Stomach (tissue), 9 donors: ENCODE data around the gene MYO5A. TPM values are rescaled to one million over a fixed set of nuclear protein-coding genes. Genes with fewer than 3 reads are reported as not detected.
"Not testable (repeated sequence)": the region's sequence is repeated elsewhere in the genome, so short reads cannot be mapped to it uniquely, and the experiment has no call there.

ENCODE experiments used
- DNase-seq, 2 donors: peaks; one replicate each; pipeline versions ENCODE4 v3.0.0 to v3.0.0-alpha.2; 2013 to 2019
- H3K27ac ChIP-seq, 5 donors: fragments of 200-600 bp in 4 of 5; sonication (generic) in 4 of 5; one replicate each; pipeline ENCODE4 v1.5.1; 2013 to 2019; ENCODE audit warnings: mild to moderate bottlenecking in 1 of 5, moderate library complexity in 1 of 5
- H3K27me3 ChIP-seq, 3 donors: fragments of 200-600 bp; sonication (generic); one replicate each; pipeline ENCODE4 v1.5.1; 2017 to 2019; ENCODE audit warnings: mixed run types in 1 of 3
- H3K36me3 ChIP-seq, 4 donors: fragments of 200-600 bp; sonication (generic); 1 replicate in 3 of 4; 2 replicates in 1 of 4; pipeline ENCODE4 v1.5.1; 2016 to 2019
- H3K4me1 ChIP-seq, 4 donors: fragments of 200-600 bp; sonication (generic); one replicate each; pipeline ENCODE4 v1.5.1; 2016 to 2019
- H3K4me3 ChIP-seq, 4 donors: fragments of 200-600 bp; sonication (generic) in 3 of 4; one replicate each; pipeline ENCODE4 v1.5.1; 2016 to 2019; ENCODE audit warnings: mild to moderate bottlenecking in 1 of 4
- H3K9me3 ChIP-seq, 4 donors: fragments of 200-600 bp; sonication (generic); one replicate each; pipeline ENCODE4 v1.5.1; 2016 to 2019
- CTCF ChIP-seq, 7 experiments: fragments of 450-650 bp in 4 of 7; fragments of 200-600 bp in 3 of 7; sonication (generic) in 3 of 7; IDR thresholded peaks; one replicate each; pipeline ENCODE4 v1.5.1; 2016 to 2019; ENCODE audit warnings: antibody characterized with exemption in 7 of 7, control low read depth in 2 of 7, mild to moderate bottlenecking in 1 of 7
- EP300 ChIP-seq: sonication (generic); formaldehyde crosslinking; IDR thresholded peaks from one replicate; pipeline ENCODE4 v1.6.1; 2017; ENCODE audit warnings: antibody characterized with exemption
- POLR2A ChIP-seq, 4 donors: fragments of 450-650 bp; IDR thresholded peaks; one replicate each; pipeline ENCODE4 v1.6.1; 2016; ENCODE audit warnings: antibody characterized with exemption in 4 of 4, control low read depth in 2 of 4, mild to moderate bottlenecking in 1 of 4, moderate library complexity in 1 of 4
- POLR2AphosphoS5 ChIP-seq, 3 donors: sonication (generic); formaldehyde crosslinking; IDR thresholded peaks; one replicate each; pipeline ENCODE4 v1.6.1; 2016; ENCODE audit warnings: antibody characterized with exemption in 3 of 3
- WGBS, 5 donors: extraction: QIAGEN DNeasy Blood & Tissue Kit in 3 of 5; methylation state at CpG; one replicate each; pipeline versions ENCODE4 v1.1.5 to v1.1.7; 2013 to 2018; 5-methylcytosine and 5-hydroxymethylcytosine counted together
- intact Hi-C: fragments of 100-400 bp; cut with DNase I; formaldehyde crosslinking; loops from one replicate; pipeline ENCODE4 v1.15.1; 2023; ENCODE audit warnings: low total_unique reads
- polyA plus RNA-seq, 3 donors: library from polyadenylated mRNA; stranded (reverse); fragments of 200-250 nt; gene quantifications; one replicate each; pipeline ENCODE4 v1.2.3, GENCODE V29; 2013
- total RNA-seq, 5 donors: library from RNA; depleted of rRNA; stranded (reverse); fragments of >200 nt; gene quantifications; one replicate each; pipeline versions ENCODE4 v1.1.0 to v1.2.3, GENCODE V29; 2014 to 2016
- donor health status: healthy with polysubstance abuse.
- donor health status: Bipolar disorder and iron deficiency.
- donor health status: healthy.

Gene MYO5A
- total and polyA plus RNA-seq, 8 donors: 1.2 to 26.2 (median 12.0) TPM

GRCh38 chr15:52445954-52446353, 82.7 kb downstream of the MYO5A start:
- no peak overlapping the region for H3K27ac ChIP-seq
- no peak for TF ChIP-seq POLR2AphosphoS5 (IDR thresholded peaks at IDR 0.05)
- no peak for TF ChIP-seq CTCF (IDR thresholded peaks at IDR 0.05)
- TF ChIP-seq POLR2A (IDR thresholded peaks at IDR 0.05): no peak
- TF ChIP-seq EP300: no peak
- no peaks in the 10 kb centered on the region for H3K36me3 ChIP-seq
- WGBS, 5 donors: 90 to 100% (median 98%) methylated on average over 3 of the region's 3 CpGs
- no peaks in the 10 kb centered on the region for H3K27me3 ChIP-seq
- no peak for DNase-seq
- peaks cover 0 to 25% (median 11%) of the 10 kb centered on the region in 4 donors for H3K4me1 ChIP-seq
- intact Hi-C loops: no loop called here
- H3K9me3 ChIP-seq: no peaks in the 10 kb centered on the region
- no peak overlapping the region for H3K4me3 ChIP-seq

DNA sequence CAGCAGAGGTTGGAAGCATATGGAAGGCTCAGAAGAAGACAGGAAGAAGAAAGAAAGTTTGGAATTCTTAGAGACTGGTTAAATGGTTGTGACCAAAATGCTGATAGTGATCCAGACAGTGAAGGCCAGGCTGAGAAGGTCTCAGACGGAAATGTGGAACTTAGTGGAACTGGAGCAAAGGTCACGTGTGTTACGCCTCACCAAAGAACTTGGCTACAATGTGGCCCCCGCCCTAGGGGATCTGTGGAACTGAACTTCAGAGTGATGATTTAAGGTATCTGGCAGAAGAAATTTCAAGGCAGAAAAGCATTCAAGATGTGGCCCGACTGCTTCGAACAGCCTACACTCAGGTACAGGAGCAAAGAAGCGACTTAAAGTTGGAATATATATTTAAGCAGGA, 83.1 kb downstream of the MYO5A start:
- intact Hi-C loops: no loop called here
- DNase-seq: no peak
- no peaks in the 10 kb centered on the region for H3K36me3 ChIP-seq
- no peak overlapping the region for H3K4me3 ChIP-seq
- 83 to 95% (median 90%) methylated on average over 7 of the region's 7 CpGs for WGBS, 5 donors
- H3K27me3 ChIP-seq: no peaks in the 10 kb centered on the region
- H3K9me3 ChIP-seq: no peaks in the 10 kb centered on the region
- TF ChIP-seq POLR2AphosphoS5 (IDR thresholded peaks at IDR 0.05) (no peak), CTCF (IDR thresholded peaks at IDR 0.05) (no peak), EP300 (no peak), POLR2A (IDR thresholded peaks at IDR 0.05) (no peak)
- peaks cover 0 to 25% (median 11%) of the 10 kb centered on the region in 4 donors for H3K4me1 ChIP-seq
- H3K27ac ChIP-seq: no peak overlapping the region

GRCh38 chr15:52443205-52443604, 85.5 kb downstream of the MYO5A start:
- H3K36me3 ChIP-seq, intact Hi-C loops: not testable (repeated sequence)
- 89 to 98% (median 96%) methylated on average over 6 of the region's 6 CpGs for WGBS, 5 donors

GRCh38 chr15:52441841-52442240, 86.8 kb downstream of the MYO5A start:
- Histone ChIP-seq H3K27me3 (no peaks in the 10 kb centered on the region), H3K36me3 (no peaks in the 10 kb centered on the region), H3K27ac (peak overlapping the region in 1 of 5 donors; percentile 7), H3K4me1 (peaks cover 0 to 36% (median 16%) of the 10 kb centered on the region in 4 donors), H3K9me3 (no peaks in the 10 kb centered on the region), H3K4me3 (no peak overlapping the region)
- no peak for TF ChIP-seq CTCF (IDR thresholded peaks at IDR 0.05)
- no peak for TF ChIP-seq EP300
- TF ChIP-seq POLR2AphosphoS5 (IDR thresholded peaks at IDR 0.05): no peak
- TF ChIP-seq POLR2A (IDR thresholded peaks at IDR 0.05): no peak
- WGBS, 5 donors: 82 to 94% (median 86%) methylated on average over 2 of the region's 2 CpGs
- intact Hi-C loops: no loop called here
- DNase-seq: no peak

More at GRCh38 chr15:52443205-52443604, 85.5 kb downstream of the MYO5A start:
- H3K9me3 ChIP-seq, H3K4me3 ChIP-seq, H3K27me3 ChIP-seq, DNase-seq, H3K27ac ChIP-seq: not testable (repeated sequence)
- H3K4me1 ChIP-seq: peaks cover 0 to 29% (median 12%) of the 10 kb centered on the region in 4 donors

DNA sequence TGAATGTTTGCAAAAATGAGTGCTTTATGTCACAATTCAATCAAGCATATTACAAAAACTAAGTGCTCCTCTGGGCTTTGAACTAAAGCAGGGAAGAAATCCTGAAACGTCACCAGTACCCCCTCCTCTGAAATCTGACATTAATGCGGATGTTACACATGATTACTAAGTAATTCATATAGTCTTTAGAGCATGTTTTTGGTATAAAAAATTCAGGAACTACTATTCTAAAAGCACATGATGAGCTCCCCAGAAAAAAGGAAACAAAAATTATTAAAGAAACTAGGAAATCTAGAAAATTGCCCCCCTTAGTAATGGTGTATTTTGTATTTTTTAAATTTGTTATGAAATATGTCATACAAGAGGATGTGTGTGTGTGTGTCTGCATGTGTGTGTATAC, 87.7 kb downstream of the MYO5A start:
- intact Hi-C loops: no loop called here
- TF ChIP-seq EP300: no peak
- TF ChIP-seq POLR2A (IDR thresholded peaks at IDR 0.05): no peak
- no peak for TF ChIP-seq CTCF (IDR thresholded peaks at IDR 0.05)
- no peaks in the 10 kb centered on the region for H3K9me3 ChIP-seq
- DNase-seq: no peak
- no peak overlapping the region for H3K4me3 ChIP-seq
- no peaks in the 10 kb centered on the region for H3K27me3 ChIP-seq
- peaks cover 0 to 33% (median 15%) of the 10 kb centered on the region in 4 donors for H3K4me1 ChIP-seq
- H3K27ac ChIP-seq: no peak overlapping the region
- WGBS, 5 donors: 72 to 95% (median 87%) methylated on average over 2 of the region's 2 CpGs
- no peaks in the 10 kb centered on the region for H3K36me3 ChIP-seq
